GM12878 (cell line): Measurements from ENCODE around the gene MAL.

Experiments used
- ATF3 ChIP-seq: IDR thresholded peaks from 2 replicates; pipeline ENCODE4 v1.6.1; 2011; ENCODE audit warnings: low read depth, mild to moderate bottlenecking, low read length, moderate library complexity, borderline replicate concordance; ENCODE audit errors: extremely low read depth
- CTCF ChIP-seq, 3 experiments: IDR thresholded peaks in 2 of 3; conservative IDR thresholded peaks in 1 of 3; 2 replicates each; pipeline ENCODE4 v1.5.1; 2011; ENCODE audit warnings: low read depth in 3 of 3, low read length in 3 of 3, mild to moderate bottlenecking in 3 of 3, control low read depth in 2 of 3, moderate library complexity in 2 of 3, inconsistent platforms in 1 of 3, mixed read lengths in 1 of 3; ENCODE audit not compliant: control insufficient read depth in 2 of 3, insufficient read depth in 1 of 3; ENCODE audit errors: extremely low read depth in 1 of 3
- EP300 ChIP-seq, 2 experiments: fragments of 150-350 bp in 1 of 2; IDR thresholded peaks; 2 replicates each; pipeline ENCODE4 v1.6.1; 2011 to 2012; ENCODE audit warnings: low read depth in 2 of 2, low read length in 2 of 2, borderline replicate concordance in 1 of 2, improper control_type of control experiment in 1 of 2, inconsistent platforms in 1 of 2; ENCODE audit not compliant: control insufficient read depth in 1 of 2
- EZH2 ChIP-seq: IDR thresholded peaks from 2 replicates; pipeline ENCODE4 v1.6.1; 2012; ENCODE audit warnings: low read depth, mild to moderate bottlenecking, control low read depth, inconsistent platforms, low read length, borderline replicate concordance; ENCODE audit not compliant: control insufficient read depth
- IRF3 ChIP-seq: fragments of 450-650 bp; IDR thresholded peaks from 2 replicates; pipeline ENCODE4 v1.6.1; 2014; ENCODE audit warnings: mild to moderate bottlenecking
- IRF4 ChIP-seq: IDR thresholded peaks from 2 replicates; pipeline ENCODE4 v1.6.1; 2011; ENCODE audit warnings: low read depth, low read length
- NR2C2 ChIP-seq: IDR thresholded peaks from 2 replicates; pipeline ENCODE4 v1.6.1; 2011; ENCODE audit warnings: borderline replicate concordance, low read depth; ENCODE audit not compliant: control insufficient read depth, insufficient read length
- POLR2AphosphoS2 ChIP-seq: IDR thresholded peaks from 2 replicates; pipeline ENCODE4 v1.6.1; 2011; ENCODE audit warnings: low read depth, mild to moderate bottlenecking, low read length, improper control_type of control experiment, moderate library complexity
- SIX5 ChIP-seq: IDR thresholded peaks from 2 replicates; pipeline ENCODE4 v1.6.1; 2011; ENCODE audit warnings: mild to moderate bottlenecking, low read depth, low read length, moderate library complexity; ENCODE audit not compliant: severe bottlenecking
- TAF1 ChIP-seq: IDR thresholded peaks from 2 replicates; pipeline ENCODE4 v1.6.1; 2011; ENCODE audit warnings: mild to moderate bottlenecking, low read depth, low read length, borderline replicate concordance
- USF1 ChIP-seq: IDR thresholded peaks from 2 replicates; pipeline ENCODE4 v1.6.1; 2011; ENCODE audit warnings: borderline replicate concordance, low read depth, mild to moderate bottlenecking, moderate library complexity, mixed read lengths, low read length; ENCODE audit not compliant: insufficient read depth; ENCODE audit errors: extremely low read length
- ZBTB33 ChIP-seq: fragments of 450-650 bp; IDR thresholded peaks from 2 replicates; pipeline ENCODE4 v1.6.1; 2017; ENCODE audit warnings: mild to moderate bottlenecking

GRCh38 chr2:95071856-95072255 lies 46.3 kb downstream of the MAL start:
- TF ChIP-seq TAF1 = no peak
- no peak for TF ChIP-seq EP300 (IDR thresholded peaks at IDR 0.05; ENCODE audit: borderline replicate concordance in 1 of 2, control insufficient read depth in 1 of 2, low read depth in 2 of 2, low read length in 2 of 2)
- no peak for TF ChIP-seq CTCF (IDR thresholded peaks at IDR 0.05 in 2 of 3, conservative IDR thresholded peaks at IDR 0.05 in 1 of 3; ENCODE audit: control insufficient read depth in 2 of 3, extremely low read depth in 1 of 3, insufficient read depth in 1 of 3, low read depth in 3 of 3, low read length in 3 of 3)
- no peak for TF ChIP-seq IRF3
- TF ChIP-seq IRF4 = no peak
- no peak for TF ChIP-seq EZH2
- no peak for TF ChIP-seq ZBTB33
- TF ChIP-seq USF1 = no peak
- no peak for TF ChIP-seq ATF3
- no peak for TF ChIP-seq SIX5
- TF ChIP-seq NR2C2 = no peak
- TF ChIP-seq POLR2AphosphoS2 = no peak
